Measurements from ENCODE around the gene MYO5B.

- TF ChIP-seq, protein P1, sequence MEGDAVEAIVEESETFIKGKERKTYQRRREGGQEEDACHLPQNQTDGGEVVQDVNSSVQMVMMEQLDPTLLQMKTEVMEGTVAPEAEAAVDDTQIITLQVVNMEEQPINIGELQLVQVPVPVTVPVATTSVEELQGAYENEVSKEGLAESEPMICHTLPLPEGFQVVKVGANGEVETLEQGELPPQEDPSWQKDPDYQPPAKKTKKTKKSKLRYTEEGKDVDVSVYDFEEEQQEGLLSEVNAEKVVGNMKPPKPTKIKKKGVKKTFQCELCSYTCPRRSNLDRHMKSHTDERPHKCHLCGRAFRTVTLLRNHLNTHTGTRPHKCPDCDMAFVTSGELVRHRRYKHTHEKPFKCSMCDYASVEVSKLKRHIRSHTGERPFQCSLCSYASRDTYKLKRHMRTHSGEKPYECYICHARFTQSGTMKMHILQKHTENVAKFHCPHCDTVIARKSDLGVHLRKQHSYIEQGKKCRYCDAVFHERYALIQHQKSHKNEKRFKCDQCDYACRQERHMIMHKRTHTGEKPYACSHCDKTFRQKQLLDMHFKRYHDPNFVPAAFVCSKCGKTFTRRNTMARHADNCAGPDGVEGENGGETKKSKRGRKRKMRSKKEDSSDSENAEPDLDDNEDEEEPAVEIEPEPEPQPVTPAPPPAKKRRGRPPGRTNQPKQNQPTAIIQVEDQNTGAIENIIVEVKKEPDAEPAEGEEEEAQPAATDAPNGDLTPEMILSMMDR (IDR thresholded peaks at IDR 0.05; ENCODE audit: low read length): peak; percentile 87
- TF ChIP-seq EZH2phosphoT487 (IDR thresholded peaks at IDR 0.05; ENCODE audit: low read length): no peak
Observed at GRCh38 chr18:49858309-49859020, 336.5 kb downstream of the MYO5B start.
